ENCODE results near the gene MYEOV.

Gene MYEOV

DNA sequence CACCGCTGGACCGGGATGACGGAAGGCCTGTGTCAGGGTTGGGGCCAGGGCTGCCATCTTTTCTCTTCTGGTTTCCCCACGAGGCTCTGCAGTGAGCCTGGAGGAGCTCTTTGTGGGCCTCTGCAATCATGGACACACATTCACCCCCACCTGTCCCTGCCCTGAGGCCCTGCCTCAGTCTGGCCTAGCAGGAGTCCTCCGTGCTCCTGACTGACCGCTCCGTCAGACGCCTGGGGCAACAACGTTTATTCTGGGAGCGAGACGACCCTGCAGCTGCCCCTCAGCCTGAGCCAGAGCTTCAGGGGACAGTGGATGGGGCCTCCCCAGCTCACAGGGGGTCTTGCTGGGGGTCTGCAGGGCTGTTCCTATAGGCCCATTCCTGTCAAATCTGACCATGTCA lies 8.2 kb upstream of the MYEOV start:
- Histone ChIP-seq H3K9me3 (replicated peaks; ENCODE audit: insufficient read depth, low read length) (no peaks in the 10 kb centered on the region), H3F3A (ENCODE audit: insufficient read depth, low read length) (no peaks in the 10 kb centered on the region; the same call in 1 of the 2 replicates), H3K4me2 (ENCODE audit: low read depth, low read length) (no peak overlapping the region), H3K79me2 (ENCODE audit: low read length) (no peaks in the 10 kb centered on the region), H3K9me2 (replicated peaks; ENCODE audit: insufficient read depth, low read length) (no peaks in the 10 kb centered on the region), H2AFZ (ENCODE audit: low read length) (no peak overlapping the region), H3K36me3 (replicated peaks; ENCODE audit: insufficient read depth, low read length) (no peaks in the 10 kb centered on the region), H3K4me3 (ENCODE audit: low read length) (no peak overlapping the region), H4K20me1 (ENCODE audit: insufficient read depth, low read length) (no peaks in the 10 kb centered on the region), H3K4me1 (ENCODE audit: low read length) (0 out of 2 replicates have a peak, but pooled peaks cover 7% of the 10 kb centered on the region), H3K27me3 (replicated peaks; ENCODE audit: insufficient read depth, low read length) (no peaks in the 10 kb centered on the region; the same call in 1 of the 2 replicates), H3K9ac (ENCODE audit: low read length) (no peak overlapping the region), H3K27ac (ENCODE audit: low read length) (no peak overlapping the region)
- DNase-seq = no peak
- TF ChIP-seq, protein P1, sequence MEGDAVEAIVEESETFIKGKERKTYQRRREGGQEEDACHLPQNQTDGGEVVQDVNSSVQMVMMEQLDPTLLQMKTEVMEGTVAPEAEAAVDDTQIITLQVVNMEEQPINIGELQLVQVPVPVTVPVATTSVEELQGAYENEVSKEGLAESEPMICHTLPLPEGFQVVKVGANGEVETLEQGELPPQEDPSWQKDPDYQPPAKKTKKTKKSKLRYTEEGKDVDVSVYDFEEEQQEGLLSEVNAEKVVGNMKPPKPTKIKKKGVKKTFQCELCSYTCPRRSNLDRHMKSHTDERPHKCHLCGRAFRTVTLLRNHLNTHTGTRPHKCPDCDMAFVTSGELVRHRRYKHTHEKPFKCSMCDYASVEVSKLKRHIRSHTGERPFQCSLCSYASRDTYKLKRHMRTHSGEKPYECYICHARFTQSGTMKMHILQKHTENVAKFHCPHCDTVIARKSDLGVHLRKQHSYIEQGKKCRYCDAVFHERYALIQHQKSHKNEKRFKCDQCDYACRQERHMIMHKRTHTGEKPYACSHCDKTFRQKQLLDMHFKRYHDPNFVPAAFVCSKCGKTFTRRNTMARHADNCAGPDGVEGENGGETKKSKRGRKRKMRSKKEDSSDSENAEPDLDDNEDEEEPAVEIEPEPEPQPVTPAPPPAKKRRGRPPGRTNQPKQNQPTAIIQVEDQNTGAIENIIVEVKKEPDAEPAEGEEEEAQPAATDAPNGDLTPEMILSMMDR (IDR thresholded peaks at IDR 0.05; ENCODE audit: low read length) = no peak

GRCh38 chr11:69286374-69287371 lies 7.3 kb upstream of the MYEOV start:
- Histone ChIP-seq H3K4me1 (ENCODE audit: low read length) (0 out of 2 replicates have a peak, but pooled peaks cover 7% of the 10 kb centered on the region), H3K27ac (ENCODE audit: low read length) (no peak overlapping the region), H3K9me3 (replicated peaks; ENCODE audit: insufficient read depth, low read length) (no peaks in the 10 kb centered on the region), H3K27me3 (replicated peaks; ENCODE audit: insufficient read depth, low read length) (no peaks in the 10 kb centered on the region; the same call in 1 of the 2 replicates), H3K4me3 (ENCODE audit: low read length) (no peak overlapping the region), H3K9ac (ENCODE audit: low read length) (no peak overlapping the region), H4K20me1 (ENCODE audit: insufficient read depth, low read length) (no peaks in the 10 kb centered on the region), H3K4me2 (ENCODE audit: low read depth, low read length) (no peak overlapping the region), H3F3A (ENCODE audit: insufficient read depth, low read length) (no peaks in the 10 kb centered on the region; the same call in 1 of the 2 replicates), H3K79me2 (ENCODE audit: low read length) (no peaks in the 10 kb centered on the region), H3K36me3 (replicated peaks; ENCODE audit: insufficient read depth, low read length) (no peaks in the 10 kb centered on the region), H2AFZ (ENCODE audit: low read length) (no peak overlapping the region), H3K9me2 (replicated peaks; ENCODE audit: insufficient read depth, low read length) (no peaks in the 10 kb centered on the region)
- no peak for DNase-seq
- no peak for TF ChIP-seq EZH2phosphoT487 (IDR thresholded peaks at IDR 0.05; ENCODE audit: low read length)
- TF ChIP-seq EZH2 (optimal IDR thresholded peaks at IDR 0.05; ENCODE audit: low read depth, low read length) = no peak
- TF ChIP-seq, protein P1 (IDR thresholded peaks at IDR 0.05; ENCODE audit: low read length) = no peak

GRCh38 chr11:69287968-69288882 lies 5.7 kb upstream of the MYEOV start:
- Histone ChIP-seq H3K9me2 (replicated peaks; ENCODE audit: insufficient read depth, low read length) (no peaks in the 10 kb centered on the region), H3F3A (ENCODE audit: insufficient read depth, low read length) (no peaks in the 10 kb centered on the region; the same call in 1 of the 2 replicates), H4K20me1 (ENCODE audit: insufficient read depth, low read length) (no peaks in the 10 kb centered on the region), H3K79me2 (ENCODE audit: low read length) (no peaks in the 10 kb centered on the region), H2AFZ (ENCODE audit: low read length) (no peak overlapping the region), H3K27me3 (replicated peaks; ENCODE audit: insufficient read depth, low read length) (no peaks in the 10 kb centered on the region; the same call in 1 of the 2 replicates), H3K4me1 (ENCODE audit: low read length) (peaks cover 8% of the 10 kb centered on the region), H3K4me2 (ENCODE audit: low read depth, low read length) (no peak overlapping the region), H3K9ac (ENCODE audit: low read length) (no peak overlapping the region), H3K36me3 (replicated peaks; ENCODE audit: insufficient read depth, low read length) (no peaks in the 10 kb centered on the region), H3K9me3 (replicated peaks; ENCODE audit: insufficient read depth, low read length) (no peaks in the 10 kb centered on the region), H3K4me3 (ENCODE audit: low read length) (no peak overlapping the region), H3K27ac (ENCODE audit: low read length) (0 out of 2 replicates have a peak overlapping the region, but pooled peaks have one; percentile 7)
- DNase-seq = peak; percentile 15
- TF ChIP-seq EZH2 (optimal IDR thresholded peaks at IDR 0.05; ENCODE audit: low read depth, low read length) = no peak
